ENCODE data around the gene COQ7.

COQ7 gene

GRCh38 chr16:19102187-19102872 is 34.9 kb downstream of the COQ7 start:
- no peak for TF ChIP-seq CTCF (IDR thresholded peaks at IDR 0.05; ENCODE audit: control insufficient read depth, extremely low read depth, insufficient read depth)
- no peak for DNase-seq (ENCODE audit: low read depth)
- H3K4me3 ChIP-seq (ENCODE audit: low read depth, low read length): no peak overlapping the region

- DNase-seq (ENCODE audit: low read depth): no peak
- TF ChIP-seq CTCF (IDR thresholded peaks at IDR 0.05; ENCODE audit: control insufficient read depth, extremely low read depth, insufficient read depth): no peak
- H3K4me3 ChIP-seq (ENCODE audit: low read depth, low read length): no peak overlapping the region
Measured at GRCh38 chr16:19104607-19105006, 37.2 kb downstream of the COQ7 start.

GRCh38 chr16:19105131-19105530 is 37.7 kb downstream of the COQ7 start:
- TF ChIP-seq CTCF (IDR thresholded peaks at IDR 0.05; ENCODE audit: control insufficient read depth, extremely low read depth, insufficient read depth): no peak
- no peak for DNase-seq (ENCODE audit: low read depth)
- H3K4me3 ChIP-seq (ENCODE audit: low read depth, low read length): no peak overlapping the region

- H3K4me3 ChIP-seq (ENCODE audit: low read depth, low read length): no peak overlapping the region
- no peak for TF ChIP-seq CTCF (IDR thresholded peaks at IDR 0.05; ENCODE audit: control insufficient read depth, extremely low read depth, insufficient read depth)
- DNase-seq (ENCODE audit: low read depth): no peak
Measured at GRCh38 chr16:19105891-19106624, 38.6 kb downstream of the COQ7 start.

- no peak for DNase-seq (ENCODE audit: low read depth)
- TF ChIP-seq CTCF (IDR thresholded peaks at IDR 0.05; ENCODE audit: control insufficient read depth, extremely low read depth, insufficient read depth): no peak
- no peak overlapping the region for H3K4me3 ChIP-seq (ENCODE audit: low read depth, low read length)
Measured at GRCh38 chr16:19106625-19107020, 39.2 kb downstream of the COQ7 start.

GRCh38 chr16:19108409-19109287 is 41.2 kb downstream of the COQ7 start:
- H3K4me3 ChIP-seq (ENCODE audit: low read depth, low read length): no peak overlapping the region
- no peak for TF ChIP-seq CTCF (IDR thresholded peaks at IDR 0.05; ENCODE audit: control insufficient read depth, extremely low read depth, insufficient read depth)
- DNase-seq (ENCODE audit: low read depth): no peak

All from LNCaP clone FGC (cell line).